Measurements from ENCODE around the gene CD24.

GRCh38 chr6:106980926-106981325 is 6.4 kb upstream of the CD24 start:
- TF ChIP-seq EZH2 (IDR thresholded peaks at IDR 0.05; ENCODE audit: low read length, unreplicated experiment) (no peak), CTCF (conservative IDR thresholded peaks at IDR 0.05; ENCODE audit: low read depth, low read length) (no peak), EZH2phosphoT487 (IDR thresholded peaks at IDR 0.05; ENCODE audit: borderline replicate concordance, low read length) (no peak)

Measured in PC-3 (cell line).